ENCODE data around the gene ERFL. TPM values are rescaled to one million over a fixed set of nuclear protein-coding genes. Genes with fewer than 3 reads are reported as not detected.

The ERFL gene
- total and polyA plus RNA-seq, 2 of the 8 experiments (the other 6 are each of a cell fraction or from before 2014, with no cell fraction given) = 0.12 TPM; not detected in 1

DNA sequence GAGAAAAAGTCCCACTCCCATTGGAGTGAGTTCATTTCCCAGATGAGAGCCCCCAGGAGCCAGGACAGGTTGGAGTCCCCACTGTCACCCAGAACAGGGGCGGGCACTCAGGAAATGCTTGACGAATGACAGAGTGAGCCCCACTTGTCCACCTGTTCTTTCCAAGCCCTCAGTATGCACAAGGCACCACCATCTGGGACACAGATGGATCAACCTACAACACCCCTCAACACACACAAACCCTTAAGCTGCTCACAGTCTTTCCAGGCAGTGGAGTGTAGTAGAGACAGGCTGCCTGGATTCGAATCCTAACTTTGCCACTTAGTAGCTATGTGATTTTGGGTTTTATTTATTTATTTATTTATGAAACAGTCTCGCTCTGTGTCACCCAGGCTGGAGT is 37.3 kb downstream of the ERFL start (continued):
- no peak for TF ChIP-seq RBBP5 (IDR thresholded peaks at IDR 0.05; ENCODE audit: borderline replicate concordance, low read depth, low read length)

All from H1 (cell line).